ENCODE data around the gene LILRB4. TPM values are rescaled to one million over a fixed set of nuclear protein-coding genes. Genes with fewer than 3 reads are reported as not detected.

LILRB4 gene
- total RNA-seq, 1 experiment from 2014 or later = not detected

GRCh38 chr19:54661846-54662481, 821 bp upstream of the LILRB4 start:
- Histone ChIP-seq H3K9ac (ENCODE audit: extremely low read depth, insufficient read length, low read length) (no peak overlapping the region), H4K20me1 (ENCODE audit: control insufficient read depth, insufficient read depth, insufficient read length) (no peaks in the 10 kb centered on the region), H3T11ph (ENCODE audit: low read length) (no peak overlapping the region), H3K79me1 (ENCODE audit: insufficient read depth, low read depth, low read length, poor library complexity, severe bottlenecking) (no peaks in the 10 kb centered on the region), H3K4ac (ENCODE audit: low read depth, low read length) (no peak overlapping the region), H3K23me2 (ENCODE audit: insufficient read length, low read depth, low read length, poor library complexity, severe bottlenecking) (no peaks in the 10 kb centered on the region), H3K4me1 (ENCODE audit: insufficient read depth, low read length) (no peaks in the 10 kb centered on the region), H2AFZ (ENCODE audit: low read length) (no peak overlapping the region), H2AK5ac (ENCODE audit: insufficient read length, low read length) (no peak overlapping the region), H2BK120ac (ENCODE audit: low read depth, low read length, poor library complexity, severe bottlenecking) (no peak overlapping the region), H3K56ac (ENCODE audit: insufficient read length, low read depth, low read length) (no peak overlapping the region), H3K23ac (ENCODE audit: insufficient read length, low read depth, low read length) (no peak overlapping the region), H3K18ac (ENCODE audit: insufficient read length, low read depth, low read length) (no peak overlapping the region), H4K5ac (ENCODE audit: insufficient read length, low read depth, low read length) (no peak overlapping the region), H2BK20ac (ENCODE audit: low read depth, low read length, poor library complexity, severe bottlenecking) (no peak overlapping the region), H3K9me3 (ENCODE audit: control insufficient read depth, low read depth, low read length) (peaks cover 82% of the 10 kb centered on the region), H2BK5ac (ENCODE audit: insufficient read length, low read length) (no peak overlapping the region), H4K8ac (replicated peaks; ENCODE audit: insufficient read length, low read depth, low read length) (no peak overlapping the region), H3K27ac (ENCODE audit: insufficient read length, low read depth, low read length) (no peak overlapping the region), H4K91ac (ENCODE audit: insufficient read length, low read depth, low read length) (no peak overlapping the region), H2BK12ac (ENCODE audit: insufficient read length, low read depth, low read length) (no peak overlapping the region), H3K4me2 (ENCODE audit: insufficient read depth, insufficient read length, low read length) (no peak overlapping the region), H2BK15ac (ENCODE audit: low read depth, low read length) (no peak overlapping the region), H3K27me3 (ENCODE audit: insufficient read depth, low read length) (no peaks in the 10 kb centered on the region), H3K14ac (ENCODE audit: insufficient read depth, low read length) (no peak overlapping the region), H3K79me2 (ENCODE audit: insufficient read depth, low read length) (no peaks in the 10 kb centered on the region)
- H3K27me3 Mint-ChIP-seq (ENCODE audit: low read depth) = peaks cover 2% of the 10 kb centered on the region
- no peak overlapping the region for H3K27ac Mint-ChIP-seq
- no peaks in the 10 kb centered on the region for H3K4me1 Mint-ChIP-seq
- no peak for TF ChIP-seq CTCF (conservative IDR thresholded peaks at IDR 0.05)
- H3K9me3 Mint-ChIP-seq = peaks cover 86 to 100% of the 10 kb centered on the region in 2 experiments
- no peak overlapping the region for H3K4me3 Mint-ChIP-seq
- H3K36me3 Mint-ChIP-seq (ENCODE audit: insufficient read depth in 1 of 3, low read depth in 3 of 3) = peaks cover 13 to 39% (median 18%) of the 10 kb centered on the region in 3 experiments; a peak in 6 of 7 replicates
- DNase-seq = no peak
- no CpG with 5 or more reads among the region's 13 CpGs for WGBS (ENCODE audit: extremely low coverage, insufficient read length, low lambda C conversion rate)

All from H9 (cell line).